ENCODE data around the gene C15orf39.

- TF ChIP-seq POLR2A (IDR thresholded peaks at IDR 0.05) = no peak
- TF ChIP-seq POLR2AphosphoS5 (IDR thresholded peaks at IDR 0.05) = no peak
Observed at GRCh38 chr15:75182187-75183131, 19.2 kb upstream of the C15orf39 start.

All from breast epithelium (tissue), 3 donors.